ENCODE measurements around the gene IGFBP3.

GRCh38 chr7:45968312-45968711 is 47.2 kb upstream of the IGFBP3 start:
- no peak for TF ChIP-seq CTCF (IDR thresholded peaks at IDR 0.05)
- TF ChIP-seq POLR2AphosphoS5 (IDR thresholded peaks at IDR 0.05) = no peak
- TF ChIP-seq POLR2A (IDR thresholded peaks at IDR 0.05) = no peak

All from gastroesophageal sphincter (tissue), 3 donors.